Right lobe of liver (tissue), 6 donors: ENCODE measurements around the gene FADS2. TPM values are rescaled to one million over a fixed set of nuclear protein-coding genes. Genes with fewer than 3 reads are reported as not detected.

Experiments
- ATAC-seq, 4 donors: fragments of 200-7000 bp; cut with Tn5 transposase; one replicate each; pipeline ENCODE4 v1.9.1; 2020; ENCODE audit warnings: mild to moderate bottlenecking in 4 of 4, moderate library complexity in 4 of 4
- DNase-seq, 3 donors: peaks; one replicate each; pipeline ENCODE4 v3.0.0-alpha.2; 2020
- H3K27ac ChIP-seq, 3 donors: fragments of 200-600 bp; one replicate each; pipeline ENCODE4 v1.8.0; 2022
- H3K27me3 ChIP-seq, 2 donors: fragments of 200-600 bp; one replicate each; pipeline ENCODE4 v1.8.0; 2022
- H3K36me3 ChIP-seq, 4 donors: fragments of 200-600 bp; sonication (generic) in 1 of 4; one replicate each; pipeline versions ENCODE4 v1.5.1 to v1.8.0; 2017 to 2022; ENCODE audit warnings: control low read depth in 1 of 4
- H3K4me1 ChIP-seq, 4 donors: fragments of 200-600 bp; sonication (generic) in 1 of 4; one replicate each; pipeline versions ENCODE4 v1.5.1 to v1.8.0; 2017 to 2022; ENCODE audit warnings: control low read depth in 1 of 4
- H3K4me3 ChIP-seq, 3 donors: fragments of 200-600 bp; one replicate each; pipeline ENCODE4 v1.8.0; 2022
- H3K9me3 ChIP-seq, 4 donors: fragments of 200-600 bp; sonication (generic) in 1 of 4; one replicate each; pipeline versions ENCODE4 v1.5.1 to v1.8.0; 2017 to 2022; ENCODE audit warnings: control low read depth in 1 of 4
- POLR2A ChIP-seq: fragments of 450-650 bp; IDR thresholded peaks from one replicate; pipeline ENCODE4 v1.6.1; 2017; ENCODE audit warnings: antibody characterized with exemption, mild to moderate bottlenecking
- WGBS: methylation state at CpG from one replicate; pipeline ENCODE4 v1.1.6; 2018; ENCODE audit warnings: low coverage, low lambda C conversion rate; ENCODE audit not compliant: insufficient coverage; ENCODE audit errors: missing lambda C conversion rate; 5-methylcytosine and 5-hydroxymethylcytosine counted together
- intact Hi-C, 2 donors: fragments of 100-400 bp; cut with DNase I; formaldehyde crosslinking; loops; one replicate each; pipeline versions ENCODE4 v1.11.2 to v1.14.1; 2022
- total RNA-seq, 6 experiments: library from RNA; depleted of rRNA in 2 of 6; stranded (reverse); fragments of >200 nt in 2 of 6; fragmentation: NEBNext Ultra II Directional in 3 of 6; extraction: Animal tissue kit (Norgen Biotek cat#: 25700) in 3 of 6; gene quantifications; one replicate each; pipeline versions ENCODE4 v1.1.0 to v1.2.4, GENCODE V29; 2016 to 2023
- TF ChIP-seq, protein P1 (sequence below), 4 donors: fragments of 200-600 bp in 3 of 4; fragments of 450-650 bp in 1 of 4; IDR thresholded peaks; one replicate each; pipeline versions ENCODE4 v1.5.1 to v1.8.0; 2016 to 2022; ENCODE audit warnings: antibody characterized with exemption in 4 of 4, mild to moderate bottlenecking in 2 of 4
- donor health status: DM: no; HTN: yes; CAD: no.
- donor health status: DM: no; HTN: no; CAD: no.
- donor health status: DM: no; HTN: no; CAD: no.
- donor health status: DM: no; HTN: yes; CAD: no.
- donor health status: DM: no; HTN: yes; CAD: no.

FADS2 gene
- total RNA-seq, 6 experiments from 2014 or later = 4.2 to 166 (median 110) TPM

DNA sequence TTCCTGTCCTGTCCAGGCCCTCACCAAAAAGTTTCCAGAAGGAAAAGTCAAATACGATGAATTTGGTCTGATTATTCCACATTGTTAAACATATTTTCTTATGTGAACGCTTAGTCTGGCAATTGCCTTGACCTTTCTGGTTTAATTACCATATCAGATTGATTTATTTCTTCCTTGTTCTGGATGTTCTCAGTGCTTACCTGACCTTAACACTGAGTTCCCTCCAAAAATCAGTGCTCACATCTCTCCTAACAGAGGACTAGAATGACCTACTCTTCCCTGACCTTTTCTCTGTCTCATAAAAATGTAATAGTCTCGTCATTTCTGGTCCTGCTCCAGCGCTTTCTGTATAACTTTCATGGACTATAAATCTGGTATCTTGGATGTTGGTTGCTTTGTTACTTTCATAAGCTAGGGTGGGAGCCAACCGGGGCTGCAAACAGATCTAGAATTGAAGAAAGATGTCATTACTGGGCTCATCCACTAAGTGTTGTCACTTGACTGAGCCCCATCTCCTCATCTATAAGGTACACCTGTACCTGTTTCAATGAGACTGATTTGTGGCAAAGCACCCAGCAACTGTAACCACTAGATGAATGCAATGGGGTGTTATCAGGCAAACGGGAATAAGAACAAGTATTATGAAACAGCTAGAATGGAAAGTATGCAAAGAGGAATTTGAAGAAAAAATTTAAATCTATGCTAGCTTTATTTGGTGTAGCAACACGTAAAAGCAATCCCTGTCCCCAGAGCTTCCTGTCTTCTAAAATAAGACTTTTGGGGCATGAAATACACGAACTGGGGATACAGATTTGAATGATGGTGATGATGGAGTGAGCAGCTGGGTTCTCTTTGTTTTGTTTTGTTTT, 2.4 kb downstream of the FADS2 start:
- Histone ChIP-seq H3K27ac (peak overlapping the region in 1 of 3 donors; percentile 64), H3K4me3 (no peak overlapping the region), H3K4me1 (peaks cover 0 to 20% (median 9%) of the 10 kb centered on the region in 4 donors), H3K27me3 (no peaks in the 10 kb centered on the region), H3K9me3 (no peaks in the 10 kb centered on the region), H3K36me3 (no peaks in the 10 kb centered on the region)
- TF ChIP-seq POLR2A = no peak
- TF ChIP-seq, protein P1, sequence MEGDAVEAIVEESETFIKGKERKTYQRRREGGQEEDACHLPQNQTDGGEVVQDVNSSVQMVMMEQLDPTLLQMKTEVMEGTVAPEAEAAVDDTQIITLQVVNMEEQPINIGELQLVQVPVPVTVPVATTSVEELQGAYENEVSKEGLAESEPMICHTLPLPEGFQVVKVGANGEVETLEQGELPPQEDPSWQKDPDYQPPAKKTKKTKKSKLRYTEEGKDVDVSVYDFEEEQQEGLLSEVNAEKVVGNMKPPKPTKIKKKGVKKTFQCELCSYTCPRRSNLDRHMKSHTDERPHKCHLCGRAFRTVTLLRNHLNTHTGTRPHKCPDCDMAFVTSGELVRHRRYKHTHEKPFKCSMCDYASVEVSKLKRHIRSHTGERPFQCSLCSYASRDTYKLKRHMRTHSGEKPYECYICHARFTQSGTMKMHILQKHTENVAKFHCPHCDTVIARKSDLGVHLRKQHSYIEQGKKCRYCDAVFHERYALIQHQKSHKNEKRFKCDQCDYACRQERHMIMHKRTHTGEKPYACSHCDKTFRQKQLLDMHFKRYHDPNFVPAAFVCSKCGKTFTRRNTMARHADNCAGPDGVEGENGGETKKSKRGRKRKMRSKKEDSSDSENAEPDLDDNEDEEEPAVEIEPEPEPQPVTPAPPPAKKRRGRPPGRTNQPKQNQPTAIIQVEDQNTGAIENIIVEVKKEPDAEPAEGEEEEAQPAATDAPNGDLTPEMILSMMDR (IDR thresholded peaks at IDR 0.05) = no peak
- ATAC-seq (no peak), DNase-seq (no peak)
- 37% methylated on average over 8 of the region's 8 CpGs for WGBS
- intact Hi-C loops = no loop called here

DNA sequence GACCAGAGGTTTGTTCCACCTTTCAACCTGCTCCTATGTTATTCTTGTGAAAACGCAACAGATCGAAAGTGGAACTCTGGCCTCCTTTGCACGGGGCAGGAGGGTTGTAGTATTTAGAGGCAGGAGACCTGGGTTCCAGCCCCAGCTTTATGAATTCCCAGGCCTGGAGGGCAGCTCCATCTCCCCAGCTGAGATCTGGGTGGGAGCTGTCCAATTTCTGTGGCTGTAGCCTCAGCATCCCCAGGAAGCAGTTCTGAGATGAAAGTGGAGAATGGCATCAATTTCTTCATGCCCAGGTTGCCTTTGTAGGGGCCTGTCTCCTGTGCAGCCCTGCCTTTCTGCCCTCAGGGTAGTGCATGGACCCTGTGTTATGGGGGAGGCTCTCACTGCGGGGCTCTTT, 4.1 kb downstream of the FADS2 start:
- Histone ChIP-seq H3K36me3 (no peaks in the 10 kb centered on the region), H3K9me3 (no peaks in the 10 kb centered on the region), H3K27me3 (no peaks in the 10 kb centered on the region), H3K4me1 (peaks cover 0 to 20% (median 9%) of the 10 kb centered on the region in 4 donors), H3K4me3 (no peak overlapping the region), H3K27ac (no peak overlapping the region)
- intact Hi-C loops = no loop called here
- TF ChIP-seq, protein P1 (IDR thresholded peaks at IDR 0.05) = no peak
- no peak for TF ChIP-seq POLR2A
- 37% methylated on average over 3 of the region's 4 CpGs for WGBS
- DNase-seq = no peak
- ATAC-seq = no peak

DNA sequence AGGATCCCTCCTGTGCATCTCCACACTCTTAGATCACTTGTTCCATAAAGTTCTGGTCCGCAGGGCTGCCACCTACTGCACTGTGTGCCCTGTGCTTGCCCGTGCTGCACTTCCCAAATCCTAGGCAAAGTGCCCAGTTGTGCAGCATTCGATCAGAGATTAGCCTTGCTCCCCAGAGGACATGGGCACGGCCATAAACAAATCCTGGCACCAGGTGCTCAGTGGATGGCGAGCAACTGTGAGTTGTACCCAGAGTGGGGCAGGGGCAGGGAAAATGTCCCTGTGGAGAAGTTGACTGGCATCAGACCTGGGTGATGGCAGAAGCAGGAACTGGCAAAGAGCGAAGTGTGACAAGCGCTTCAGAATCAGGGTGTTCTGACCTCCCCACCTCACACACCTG, 4.7 kb downstream of the FADS2 start:
- TF ChIP-seq POLR2A = no peak
- Histone ChIP-seq H3K36me3 (no peaks in the 10 kb centered on the region), H3K4me1 (peaks cover 0 to 20% (median 9%) of the 10 kb centered on the region in 4 donors), H3K4me3 (no peak overlapping the region), H3K27ac (no peak overlapping the region), H3K27me3 (no peaks in the 10 kb centered on the region), H3K9me3 (no peaks in the 10 kb centered on the region)
- WGBS = 40% methylated on average over 6 of the region's 7 CpGs
- peak in 3 of 4 donors; percentile 14 to 73 (median 52) for ATAC-seq
- intact Hi-C loops = no loop called here
- DNase-seq = peak; percentile 41 to 74 (median 65)

DNA sequence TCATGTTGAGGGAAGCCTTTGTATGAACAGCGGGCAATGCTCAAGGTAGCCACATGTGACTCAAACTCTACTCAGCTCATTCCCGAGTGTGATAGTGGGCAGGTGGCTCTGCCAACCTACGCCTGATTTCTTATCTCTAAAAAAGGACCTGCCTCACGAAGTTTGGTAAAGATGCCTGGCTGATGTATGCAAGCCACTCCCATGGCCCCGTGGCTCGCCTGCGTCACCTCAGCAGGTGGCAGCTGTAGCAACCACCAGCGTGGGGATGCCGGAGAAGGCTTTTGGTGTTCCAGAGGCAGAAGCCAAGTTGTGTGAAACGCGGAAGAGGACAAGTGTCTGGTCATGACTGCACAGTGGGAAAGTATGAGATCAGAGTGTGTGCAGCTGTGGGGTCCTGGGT, 5.4 kb downstream of the FADS2 start:
- Histone ChIP-seq H3K27ac (no peak overlapping the region), H3K9me3 (no peaks in the 10 kb centered on the region), H3K4me1 (peaks cover 0 to 20% (median 9%) of the 10 kb centered on the region in 4 donors), H3K36me3 (no peaks in the 10 kb centered on the region), H3K4me3 (no peak overlapping the region), H3K27me3 (no peaks in the 10 kb centered on the region)
- intact Hi-C loops = no loop called here
- DNase-seq = no peak
- WGBS = 90% methylated on average over 8 of the region's 11 CpGs
- TF ChIP-seq, protein P1 (IDR thresholded peaks at IDR 0.05) = no peak
- no peak for TF ChIP-seq POLR2A
- no peak for ATAC-seq

DNA sequence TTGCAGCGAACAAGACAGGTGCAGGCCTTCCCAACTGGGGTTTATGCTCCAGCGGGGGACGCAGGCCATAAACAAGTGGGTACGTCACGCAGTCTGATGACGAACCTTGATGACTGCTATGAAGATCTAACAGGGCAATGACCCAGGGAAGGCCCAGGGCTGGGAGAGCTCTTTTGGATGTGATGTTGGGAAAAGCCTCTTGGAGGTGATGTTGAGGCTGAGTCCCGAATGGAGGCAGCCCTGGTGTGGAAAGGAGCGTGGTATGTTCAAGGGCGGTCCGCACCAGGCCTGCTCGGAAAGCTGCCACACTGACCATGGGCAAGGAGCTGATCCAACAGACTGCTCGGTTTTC, 5.8 kb downstream of the FADS2 start:
- TF ChIP-seq, protein P1 (IDR thresholded peaks at IDR 0.05) = no peak
- no peak for TF ChIP-seq POLR2A
- Histone ChIP-seq H3K4me3 (no peak overlapping the region), H3K27ac (peak overlapping the region in 1 of 3 donors; percentile 27), H3K9me3 (no peaks in the 10 kb centered on the region), H3K27me3 (no peaks in the 10 kb centered on the region), H3K4me1 (peaks cover 0 to 19% (median 9%) of the 10 kb centered on the region in 4 donors), H3K36me3 (no peaks in the 10 kb centered on the region)
- intact Hi-C loops = no loop called here
- DNase-seq (no peak), ATAC-seq (no peak)
- 82% methylated on average over 4 of the region's 12 CpGs for WGBS
